ENCODE measurements around the gene RALY.

DNA sequence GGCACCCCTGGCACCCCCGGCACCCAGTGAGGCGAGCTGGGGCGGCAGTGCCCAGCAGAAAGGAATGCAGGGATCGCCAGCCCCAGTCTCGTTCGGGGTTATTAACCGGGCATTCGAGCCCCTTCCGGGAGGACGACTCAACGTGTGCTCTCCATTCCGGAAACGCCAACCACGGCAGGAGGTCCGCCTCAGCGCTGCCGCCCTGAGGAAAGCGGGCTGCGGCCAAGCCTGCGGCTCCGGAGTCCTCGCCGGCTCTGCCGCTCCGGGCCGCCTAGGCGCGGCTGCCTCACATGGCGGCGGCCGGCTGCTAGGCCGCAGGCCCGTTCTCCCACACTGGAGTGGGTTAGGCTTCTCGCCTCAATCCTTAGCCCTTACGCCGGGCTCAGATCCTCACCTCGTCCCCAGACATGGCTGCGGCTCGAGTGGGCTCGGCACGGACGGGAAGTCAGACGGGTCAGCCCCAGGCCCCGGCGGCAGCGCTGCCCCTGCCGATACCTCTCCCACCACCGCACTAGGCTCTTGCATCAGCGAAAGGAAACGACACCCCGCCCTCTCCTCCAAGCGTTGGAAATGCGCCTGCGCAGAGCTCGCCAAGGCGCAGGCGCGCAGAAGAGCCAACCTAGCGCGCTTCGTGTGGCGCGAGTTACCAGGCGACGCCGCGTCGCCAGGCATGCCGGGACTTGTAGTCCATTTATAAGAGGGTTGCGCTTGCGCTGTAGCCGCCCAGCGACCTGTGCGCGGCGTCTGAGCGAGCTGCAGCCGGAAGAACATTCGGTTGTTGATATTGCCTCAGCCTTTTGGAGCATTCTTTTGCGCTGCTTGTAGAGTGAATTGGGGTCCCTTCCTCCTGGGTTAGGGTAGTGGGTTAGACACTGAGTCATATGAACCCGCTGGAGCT, 118.2 kb downstream of the RALY start, which contains the start of gene EIF2S2:
- TF ChIP-seq, protein P1, sequence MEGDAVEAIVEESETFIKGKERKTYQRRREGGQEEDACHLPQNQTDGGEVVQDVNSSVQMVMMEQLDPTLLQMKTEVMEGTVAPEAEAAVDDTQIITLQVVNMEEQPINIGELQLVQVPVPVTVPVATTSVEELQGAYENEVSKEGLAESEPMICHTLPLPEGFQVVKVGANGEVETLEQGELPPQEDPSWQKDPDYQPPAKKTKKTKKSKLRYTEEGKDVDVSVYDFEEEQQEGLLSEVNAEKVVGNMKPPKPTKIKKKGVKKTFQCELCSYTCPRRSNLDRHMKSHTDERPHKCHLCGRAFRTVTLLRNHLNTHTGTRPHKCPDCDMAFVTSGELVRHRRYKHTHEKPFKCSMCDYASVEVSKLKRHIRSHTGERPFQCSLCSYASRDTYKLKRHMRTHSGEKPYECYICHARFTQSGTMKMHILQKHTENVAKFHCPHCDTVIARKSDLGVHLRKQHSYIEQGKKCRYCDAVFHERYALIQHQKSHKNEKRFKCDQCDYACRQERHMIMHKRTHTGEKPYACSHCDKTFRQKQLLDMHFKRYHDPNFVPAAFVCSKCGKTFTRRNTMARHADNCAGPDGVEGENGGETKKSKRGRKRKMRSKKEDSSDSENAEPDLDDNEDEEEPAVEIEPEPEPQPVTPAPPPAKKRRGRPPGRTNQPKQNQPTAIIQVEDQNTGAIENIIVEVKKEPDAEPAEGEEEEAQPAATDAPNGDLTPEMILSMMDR (conservative IDR thresholded peaks at IDR 0.05; ENCODE audit: low read length): no peak
- no peak for TF ChIP-seq EZH2phosphoT487 (IDR thresholded peaks at IDR 0.05; ENCODE audit: borderline replicate concordance, low read depth, low read length)
